K562 (cell line): ENCODE measurements around the gene RGS7. TPM values are rescaled to one million over a fixed set of nuclear protein-coding genes. Genes with fewer than 3 reads are reported as not detected.

ENCODE experiments used
- ATAC-seq: fragments of 200-7000 bp; cut with Tn5 transposase; 3 replicates; pipeline ENCODE4 v1.9.1; 2020; ENCODE audit warnings: moderate library complexity
- BruUV-seq: library from RNA; stranded (reverse); fragments of 400-500 nt; replicated peaks from 2 replicates; lab custom pipeline; 2021; lab: Mats Ljungman, UMichigan
- CTCF ChIA-PET: fragments of 300-600 bp; formaldehyde crosslinking; extraction: SDS; loops from one replicate; lab custom pipeline; 2021; ENCODE audit warnings: low intra/inter-chr PET ratio; lab: Yijun Ruan, JAX
- POLR2A ChIA-PET: fragments of 300-600, 350-650 bp; sonication (Branson Sonifier 250); formaldehyde crosslinking; extraction: SDS; loops from one replicate; lab custom pipeline; 2021; ENCODE audit warnings: antibody characterized with exemption, inconsistent platforms; lab: Yijun Ruan, JAX
- DNase-seq, 4 experiments: peaks; one replicate each; pipeline versions ENCODE4 v3.0.0 to v3.0.0-alpha.2; 2011 to 2018; ENCODE audit warnings: low spot score in 3 of 4, mixed read lengths in 3 of 4; ENCODE audit errors: extremely low read depth in 1 of 4
- FAIRE-seq: peaks from 2 replicates; lab custom pipeline; 2011; peaks lifted over from hg19 to GRCh38; lab: Jason Lieb, UNC
- H2AFZ ChIP-seq: 2 replicates; pipeline ENCODE4 v1.6.0; 2011; ENCODE audit warnings: low read depth, low read length, control low read depth, inconsistent platforms
- H3K27ac ChIP-seq: fragments of 200-600 bp; 3 replicates; pipeline ENCODE4 v1.8.0; 2011; ENCODE audit warnings: low read depth, mild to moderate bottlenecking, control low read depth, inconsistent platforms, low read length, moderate library complexity, mixed read lengths; ENCODE audit errors: extremely low read depth
- H3K27me3 ChIP-seq, 2 experiments: fragments of 300-600 bp in 1 of 2; 2 replicates in 1 of 2; 3 replicates in 1 of 2; pipeline versions ENCODE4 v1.6.0 to v1.8.0; 2011; ENCODE audit warnings: inconsistent platforms in 2 of 2, low read length in 2 of 2, mild to moderate bottlenecking in 1 of 2, mixed read lengths in 1 of 2, moderate library complexity in 1 of 2; ENCODE audit not compliant: control insufficient read depth in 2 of 2, insufficient read depth in 2 of 2
- H3K36me3 ChIP-seq: fragments of 300-600 bp; 3 replicates; pipeline ENCODE4 v1.8.0; 2011; ENCODE audit warnings: mild to moderate bottlenecking, low read length, inconsistent platforms; ENCODE audit not compliant: control insufficient read depth, insufficient read depth
- H3K4me1 ChIP-seq, 2 experiments: fragments of 200-600 bp in 1 of 2; replicated peaks in 1 of 2; 2 replicates in 1 of 2; 3 replicates in 1 of 2; pipeline versions ENCODE4 v1.5.1 to v1.8.0; 2011; ENCODE audit warnings: inconsistent platforms in 2 of 2, low read length in 2 of 2, mild to moderate bottlenecking in 1 of 2, mixed read lengths in 1 of 2, moderate library complexity in 1 of 2; ENCODE audit not compliant: control insufficient read depth in 2 of 2, insufficient read depth in 2 of 2
- H3K4me2 ChIP-seq: 2 replicates; pipeline ENCODE4 v1.6.1; 2011; ENCODE audit warnings: low read length, control low read depth, inconsistent platforms, mixed read lengths; ENCODE audit not compliant: insufficient read depth
- H3K4me3 ChIP-seq: fragments of 200-600 bp; sonication (generic), shearing (Covaris generic); 2 replicates; pipeline ENCODE4 v1.5.1; 2016; ENCODE audit warnings: control low read depth, inconsistent platforms
- H3K79me2 ChIP-seq: fragments of 200-600 bp; 3 replicates; pipeline ENCODE4 v1.8.0; 2011; ENCODE audit warnings: low read length, inconsistent platforms; ENCODE audit not compliant: control insufficient read depth, insufficient read depth
- H3K9ac ChIP-seq, 2 experiments: 2 replicates each; pipeline versions ENCODE4 v1.6.0 to v1.6.1; 2011; ENCODE audit warnings: low read depth in 2 of 2, low read length in 2 of 2, control low read depth in 1 of 2, inconsistent platforms in 1 of 2, mild to moderate bottlenecking in 1 of 2, mixed read lengths in 1 of 2; ENCODE audit not compliant: insufficient read depth in 1 of 2
- H3K9me1 ChIP-seq: one replicate; pipeline ENCODE4 v1.6.0; 2011; ENCODE audit warnings: inconsistent platforms, mild to moderate bottlenecking, low read length, moderate library complexity; ENCODE audit not compliant: control insufficient read depth, insufficient read depth
- H3K9me3 ChIP-seq: replicated peaks from 2 replicates; pipeline ENCODE4 v1.5.1; 2011; ENCODE audit warnings: low read depth, low read length, inconsistent platforms; ENCODE audit not compliant: control insufficient read depth, insufficient read depth
- H4K20me1 ChIP-seq: replicated peaks from 2 replicates; pipeline ENCODE4 v1.6.1; 2011; ENCODE audit warnings: low read length, inconsistent platforms, mixed read lengths; ENCODE audit not compliant: control insufficient read depth, insufficient read depth
- BHLHE40 ChIP-seq: IDR thresholded peaks from 2 replicates; pipeline ENCODE4 v1.6.1; 2011; ENCODE audit warnings: low read length, improper control_type of control experiment
- CBX2 ChIP-seq: fragments of 200-600 bp; sonication (generic); IDR thresholded peaks from one replicate; pipeline ENCODE4 v1.6.1; 2012; ENCODE audit warnings: mild to moderate bottlenecking, low read length, inconsistent platforms; ENCODE audit not compliant: insufficient read depth, poor library complexity, severe bottlenecking
- MTA3 ChIP-seq: fragments of 450-650 bp; formaldehyde crosslinking; IDR thresholded peaks from 2 replicates; pipeline ENCODE4 v1.6.1; 2017; ENCODE audit warnings: mild to moderate bottlenecking, borderline replicate concordance
- RCOR1 ChIP-seq, 2 experiments: IDR thresholded peaks; 2 replicates each; pipeline ENCODE4 v1.6.1; 2012; ENCODE audit warnings: low read depth in 2 of 2, low read length in 2 of 2, borderline replicate concordance in 1 of 2, improper control_type of control experiment in 1 of 2
- SNIP1 ChIP-seq: fragments of 450-650 bp; IDR thresholded peaks from 2 replicates; pipeline ENCODE4 v1.7.1; 2017; ENCODE audit warnings: low read depth, mild to moderate bottlenecking
- TAF9B ChIP-seq: fragments of 450-650 bp; IDR thresholded peaks from 2 replicates; pipeline ENCODE4 v1.6.1; 2018; ENCODE audit warnings: mild to moderate bottlenecking; ENCODE audit not compliant: partially characterized antibody
- ZNF184 ChIP-seq: sonication (generic); formaldehyde crosslinking; IDR thresholded peaks from 2 replicates; pipeline ENCODE4 v1.5.0; 2020; ENCODE audit warnings: missing genetic modification reagents
- ZNF589 ChIP-seq: fragments of 200-800 bp; sonication (Bioruptor generic); IDR thresholded peaks from 2 replicates; pipeline ENCODE4 v1.6.1; 2016; ENCODE audit warnings: low read depth, missing genetic modification characterization, missing compliant biosample characterization
- ZNF644 ChIP-seq: fragments of 200-800 bp; sonication (Bioruptor generic); IDR thresholded peaks from 2 replicates; pipeline ENCODE4 v1.6.1; 2016; ENCODE audit warnings: low read depth, missing genetic modification characterization, missing compliant biosample characterization
- WGBS: fragments of 100-300 bp; shearing (Covaris generic); methylation state at CpG from one replicate; pipeline ENCODE4 v1.1.6; 2016; ENCODE audit warnings: low coverage, mixed read lengths; ENCODE audit not compliant: insufficient coverage; ENCODE audit errors: missing lambda C conversion rate; 5-methylcytosine and 5-hydroxymethylcytosine counted together
- in situ Hi-C: fragments of 300-500 bp; cut with MboI; formaldehyde crosslinking; loops from 4 replicates; pipeline ENCODE4 v1.15.0; 2018; ENCODE audit warnings: inconsistent platforms, mixed read lengths
- intact Hi-C: fragments of 100-400 bp; cut with micrococcal nuclease; formaldehyde crosslinking; loops from 2 replicates; pipeline ENCODE4 v1.14.2; 2022
- polyA plus RNA-seq, 8 experiments: library from polyadenylated mRNA; depleted of rRNA in 4 of 8; stranded (reverse) in 5 of 8; unstranded in 3 of 8; fragments of >200 nt; fragmentation: Nextera tagmentation in 2 of 8; fragmentation: Illumina TruSeq in 1 of 8; extraction: Ambion mirVana in 2 of 8; extraction: Trizol in 1 of 8; gene quantifications; 2 replicates each; pipeline versions ENCODE4 v1.2.1 to v1.2.3, GENCODE V29; 2011 to 2014; ENCODE audit warnings: inconsistent platforms in 1 of 8, missing spikeins in 1 of 8
- total RNA-seq, 7 experiments: library from RNA; depleted of rRNA in 6 of 7; stranded (reverse); fragments of >200 nt in 6 of 7; fragmentation: Illumina TruSeq in 2 of 7; extraction: Trizol in 2 of 7; gene quantifications; 2 replicates each; pipeline versions ENCODE4 v1.2.1 to v1.2.3, GENCODE V29; 2011 to 2021; ENCODE audit warnings: low replicate concordance in 1 of 7
- TF ChIP-seq, protein P1 (sequence below): IDR thresholded peaks from 2 replicates; pipeline ENCODE4 v1.6.1; 2011; ENCODE audit warnings: borderline replicate concordance, low read depth, mild to moderate bottlenecking, moderate library complexity, low read length; ENCODE audit not compliant: insufficient read depth, poor library complexity, severe bottlenecking
- TF ChIP-seq, protein P2 (sequence below): fragments of 450-650 bp; formaldehyde crosslinking; IDR thresholded peaks from 2 replicates; pipeline ENCODE4 v1.4.0; 2022; ENCODE audit warnings: mild to moderate bottlenecking, moderate library complexity
- TF ChIP-seq, protein P3 (sequence below): fragments of 450-650 bp; IDR thresholded peaks from 2 replicates; pipeline ENCODE4 v1.6.1; 2016

Gene RGS7
- total and polyA plus RNA-seq, 9 of the 15 experiments (the other 6 are each of a cell fraction or from before 2014, with no cell fraction given): not detected

DNA sequence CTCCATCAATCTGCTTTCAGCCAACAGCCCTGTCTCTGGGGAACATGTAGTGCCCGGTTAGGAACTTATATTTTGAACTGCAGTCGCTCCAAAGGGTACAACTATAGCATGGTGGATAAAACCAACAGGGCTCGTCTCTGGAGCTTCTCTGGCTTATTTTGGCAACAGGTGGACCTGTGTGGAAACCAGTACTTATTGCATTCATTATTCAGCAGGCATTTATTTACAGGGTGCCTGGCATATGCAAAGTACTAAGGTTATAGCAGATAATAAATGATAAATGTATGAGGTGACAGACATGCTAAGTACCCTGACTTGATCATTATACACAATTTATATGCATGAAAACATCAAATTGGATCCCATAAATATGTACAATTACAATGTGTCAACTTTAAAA lies 93.7 kb downstream of the RGS7 start:
- WGBS: 5% methylated on average over 3 of the region's 3 CpGs
- ChIA-PET POLR2A (no interaction called here), CTCF (no interaction called here)
- no TSS peak for BruUV-seq
- no peak for ATAC-seq
- no peaks in the 10 kb centered on the region for H4K20me1 ChIP-seq
- H3K9me1 ChIP-seq: no peaks in the 10 kb centered on the region
- intact Hi-C loops: no loop called here
- H3K36me3 ChIP-seq: no peaks in the 10 kb centered on the region
- H3K79me2 ChIP-seq: no peaks in the 10 kb centered on the region
- no peak overlapping the region for H3K4me2 ChIP-seq
- no peak overlapping the region for H3K4me3 ChIP-seq
- no peak for FAIRE-seq
- in situ Hi-C loops: no loop called here
- H3K4me1 ChIP-seq: no peaks in the 10 kb centered on the region
- DNase-seq: no peak
- H2AFZ ChIP-seq: no peak overlapping the region
- TF ChIP-seq ZNF644 (tag) (no peak), CBX2 (no peak), ZNF589 (CRISPR knock-in tag) (no peak), BHLHE40 (no peak), MTA3 (no peak), SNIP1 (no peak), TAF9B (no peak), RCOR1 (IDR thresholded peaks at IDR 0.05; ENCODE audit: borderline replicate concordance in 1 of 2, low read depth in 2 of 2, low read length in 2 of 2) (no peak), ZNF184 (no peak)
- TF ChIP-seq, protein P1, sequence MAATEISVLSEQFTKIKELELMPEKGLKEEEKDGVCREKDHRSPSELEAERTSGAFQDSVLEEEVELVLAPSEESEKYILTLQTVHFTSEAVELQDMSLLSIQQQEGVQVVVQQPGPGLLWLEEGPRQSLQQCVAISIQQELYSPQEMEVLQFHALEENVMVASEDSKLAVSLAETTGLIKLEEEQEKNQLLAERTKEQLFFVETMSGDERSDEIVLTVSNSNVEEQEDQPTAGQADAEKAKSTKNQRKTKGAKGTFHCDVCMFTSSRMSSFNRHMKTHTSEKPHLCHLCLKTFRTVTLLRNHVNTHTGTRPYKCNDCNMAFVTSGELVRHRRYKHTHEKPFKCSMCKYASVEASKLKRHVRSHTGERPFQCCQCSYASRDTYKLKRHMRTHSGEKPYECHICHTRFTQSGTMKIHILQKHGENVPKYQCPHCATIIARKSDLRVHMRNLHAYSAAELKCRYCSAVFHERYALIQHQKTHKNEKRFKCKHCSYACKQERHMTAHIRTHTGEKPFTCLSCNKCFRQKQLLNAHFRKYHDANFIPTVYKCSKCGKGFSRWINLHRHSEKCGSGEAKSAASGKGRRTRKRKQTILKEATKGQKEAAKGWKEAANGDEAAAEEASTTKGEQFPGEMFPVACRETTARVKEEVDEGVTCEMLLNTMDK: no peak
- TF ChIP-seq, protein P2, sequence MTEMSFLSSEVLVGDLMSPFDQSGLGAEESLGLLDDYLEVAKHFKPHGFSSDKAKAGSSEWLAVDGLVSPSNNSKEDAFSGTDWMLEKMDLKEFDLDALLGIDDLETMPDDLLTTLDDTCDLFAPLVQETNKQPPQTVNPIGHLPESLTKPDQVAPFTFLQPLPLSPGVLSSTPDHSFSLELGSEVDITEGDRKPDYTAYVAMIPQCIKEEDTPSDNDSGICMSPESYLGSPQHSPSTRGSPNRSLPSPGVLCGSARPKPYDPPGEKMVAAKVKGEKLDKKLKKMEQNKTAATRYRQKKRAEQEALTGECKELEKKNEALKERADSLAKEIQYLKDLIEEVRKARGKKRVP (CRISPR knock-in tag): no peak
- TF ChIP-seq, protein P3, sequence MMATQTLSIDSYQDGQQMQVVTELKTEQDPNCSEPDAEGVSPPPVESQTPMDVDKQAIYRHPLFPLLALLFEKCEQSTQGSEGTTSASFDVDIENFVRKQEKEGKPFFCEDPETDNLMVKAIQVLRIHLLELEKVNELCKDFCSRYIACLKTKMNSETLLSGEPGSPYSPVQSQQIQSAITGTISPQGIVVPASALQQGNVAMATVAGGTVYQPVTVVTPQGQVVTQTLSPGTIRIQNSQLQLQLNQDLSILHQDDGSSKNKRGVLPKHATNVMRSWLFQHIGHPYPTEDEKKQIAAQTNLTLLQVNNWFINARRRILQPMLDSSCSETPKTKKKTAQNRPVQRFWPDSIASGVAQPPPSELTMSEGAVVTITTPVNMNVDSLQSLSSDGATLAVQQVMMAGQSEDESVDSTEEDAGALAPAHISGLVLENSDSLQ: no peak
- no peak overlapping the region for H3K9ac ChIP-seq
- no peaks in the 10 kb centered on the region for H3K27me3 ChIP-seq
- no peaks in the 10 kb centered on the region; the same call in none of the 2 replicates for H3K9me3 ChIP-seq
- no peak overlapping the region for H3K27ac ChIP-seq
